ENCODE results near the gene CPNE6.

CPNE6 gene

DNA sequence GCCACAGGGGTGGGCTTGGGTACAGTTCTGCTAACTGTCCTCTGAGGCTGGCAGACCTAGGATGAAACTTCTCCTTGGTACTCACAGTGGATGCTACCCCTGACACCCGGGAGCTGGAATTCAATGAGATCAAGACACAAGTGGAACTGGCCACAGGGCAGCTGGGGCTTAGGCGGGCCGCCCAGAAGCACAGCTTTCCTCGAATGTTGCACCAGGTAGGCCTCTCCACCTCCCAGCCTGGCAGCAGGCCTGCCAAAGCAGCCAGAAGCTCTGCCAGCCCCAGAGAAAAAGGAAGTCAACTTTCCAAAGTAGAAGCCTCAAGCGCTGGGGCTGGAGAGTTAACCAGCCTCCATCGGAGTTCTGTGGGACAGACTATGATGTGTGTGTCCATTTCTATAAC, 45.8 kb downstream of the CPNE6 start:
- no peak for DNase-seq (ENCODE audit: low read depth)
- TF ChIP-seq, protein P1, sequence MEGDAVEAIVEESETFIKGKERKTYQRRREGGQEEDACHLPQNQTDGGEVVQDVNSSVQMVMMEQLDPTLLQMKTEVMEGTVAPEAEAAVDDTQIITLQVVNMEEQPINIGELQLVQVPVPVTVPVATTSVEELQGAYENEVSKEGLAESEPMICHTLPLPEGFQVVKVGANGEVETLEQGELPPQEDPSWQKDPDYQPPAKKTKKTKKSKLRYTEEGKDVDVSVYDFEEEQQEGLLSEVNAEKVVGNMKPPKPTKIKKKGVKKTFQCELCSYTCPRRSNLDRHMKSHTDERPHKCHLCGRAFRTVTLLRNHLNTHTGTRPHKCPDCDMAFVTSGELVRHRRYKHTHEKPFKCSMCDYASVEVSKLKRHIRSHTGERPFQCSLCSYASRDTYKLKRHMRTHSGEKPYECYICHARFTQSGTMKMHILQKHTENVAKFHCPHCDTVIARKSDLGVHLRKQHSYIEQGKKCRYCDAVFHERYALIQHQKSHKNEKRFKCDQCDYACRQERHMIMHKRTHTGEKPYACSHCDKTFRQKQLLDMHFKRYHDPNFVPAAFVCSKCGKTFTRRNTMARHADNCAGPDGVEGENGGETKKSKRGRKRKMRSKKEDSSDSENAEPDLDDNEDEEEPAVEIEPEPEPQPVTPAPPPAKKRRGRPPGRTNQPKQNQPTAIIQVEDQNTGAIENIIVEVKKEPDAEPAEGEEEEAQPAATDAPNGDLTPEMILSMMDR (IDR thresholded peaks at IDR 0.05; ENCODE audit: low read length, missing control alignments), result no peak
- H3K4me3 ChIP-seq (replicated peaks; ENCODE audit: low read depth, low read length), result no peak overlapping the region

DNA sequence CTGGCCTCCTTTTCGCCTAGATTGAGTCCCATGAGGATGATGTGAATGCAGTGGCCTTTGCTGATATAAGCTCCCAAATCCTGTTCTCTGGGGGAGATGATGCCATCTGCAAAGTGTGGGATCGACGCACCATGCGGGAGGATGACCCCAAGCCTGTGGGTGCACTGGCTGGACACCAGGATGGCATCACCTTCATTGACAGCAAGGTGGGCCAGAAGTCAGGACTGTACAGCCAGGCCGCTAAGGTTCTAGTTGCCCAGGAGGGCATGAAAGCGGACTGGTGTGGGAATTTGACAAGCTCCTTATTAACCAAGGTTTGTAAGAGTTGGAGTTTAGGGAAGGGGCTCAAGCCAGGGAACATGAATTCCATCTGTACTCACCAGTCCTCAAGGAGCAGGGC, 48.3 kb downstream of the CPNE6 start:
- DNase-seq (ENCODE audit: low read depth), result no peak
- TF ChIP-seq, protein P1 (IDR thresholded peaks at IDR 0.05; ENCODE audit: low read length, missing control alignments), result no peak
- no peak overlapping the region for H3K4me3 ChIP-seq (replicated peaks; ENCODE audit: low read depth, low read length)

DNA sequence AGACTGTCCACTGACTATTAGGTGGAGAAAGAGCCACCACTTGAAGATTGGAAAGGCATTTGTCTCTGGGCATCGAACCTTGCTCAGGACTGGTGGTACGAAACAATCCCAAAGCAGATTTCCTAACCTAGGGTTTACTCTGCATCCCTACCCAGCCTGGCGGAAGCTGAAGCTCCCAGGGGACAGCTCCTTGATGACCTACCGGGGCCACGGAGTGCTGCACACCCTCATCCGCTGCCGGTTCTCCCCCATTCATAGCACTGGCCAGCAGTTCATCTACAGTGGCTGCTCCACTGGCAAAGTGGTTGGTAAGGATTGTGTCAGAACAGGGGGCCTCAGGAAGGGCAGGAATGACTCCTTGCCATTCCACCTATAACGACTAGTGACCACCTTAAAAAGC, 49.8 kb downstream of the CPNE6 start:
- H3K4me3 ChIP-seq (replicated peaks; ENCODE audit: low read depth, low read length), result no peak overlapping the region
- TF ChIP-seq, protein P1 (IDR thresholded peaks at IDR 0.05; ENCODE audit: low read length, missing control alignments), result no peak
- no peak for DNase-seq (ENCODE audit: low read depth)

DNA sequence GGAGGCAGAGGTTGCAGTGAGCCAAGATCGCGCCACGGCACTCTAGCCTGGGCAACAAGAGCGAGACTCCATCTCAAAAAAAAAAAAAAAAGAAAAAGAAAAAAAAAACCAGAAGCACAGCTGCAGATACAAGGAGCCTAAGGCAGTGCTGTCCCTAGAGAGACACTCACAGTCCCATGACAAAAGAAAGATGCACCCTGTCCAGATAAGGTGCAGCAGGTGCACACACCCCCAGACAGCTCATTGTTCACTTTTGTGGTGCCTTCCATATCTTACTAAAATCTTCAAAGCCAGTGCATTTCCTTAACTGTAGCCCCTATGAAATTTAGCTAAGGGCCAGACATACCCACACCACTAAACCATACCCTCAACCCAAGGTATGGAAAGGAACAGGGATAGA, 51.1 kb downstream of the CPNE6 start:
- TF ChIP-seq, protein P1 (IDR thresholded peaks at IDR 0.05; ENCODE audit: low read length, missing control alignments), result no peak
- no peak for DNase-seq (ENCODE audit: low read depth)
- H3K4me3 ChIP-seq (replicated peaks; ENCODE audit: low read depth, low read length), result no peak overlapping the region

DNA sequence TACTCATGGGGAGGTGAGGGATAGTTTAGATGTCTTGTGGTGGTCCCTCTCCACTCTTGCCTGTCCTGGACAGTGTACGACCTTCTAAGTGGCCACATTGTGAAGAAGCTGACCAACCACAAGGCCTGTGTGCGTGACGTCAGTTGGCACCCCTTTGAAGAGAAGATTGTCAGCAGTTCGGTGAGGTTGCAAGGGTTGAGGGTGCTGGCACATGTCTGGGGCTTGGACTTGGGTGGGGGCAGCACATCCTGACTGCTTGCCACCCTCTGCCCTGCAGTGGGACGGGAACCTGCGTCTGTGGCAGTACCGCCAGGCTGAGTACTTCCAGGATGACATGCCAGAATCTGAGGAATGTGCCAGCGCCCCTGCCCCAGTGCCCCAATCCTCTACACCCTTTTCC, 51.5 kb downstream of the CPNE6 start:
- no peak overlapping the region for H3K4me3 ChIP-seq (replicated peaks; ENCODE audit: low read depth, low read length)
- TF ChIP-seq, protein P1 (IDR thresholded peaks at IDR 0.05; ENCODE audit: low read length, missing control alignments), result no peak
- DNase-seq (ENCODE audit: low read depth), result no peak

DNA sequence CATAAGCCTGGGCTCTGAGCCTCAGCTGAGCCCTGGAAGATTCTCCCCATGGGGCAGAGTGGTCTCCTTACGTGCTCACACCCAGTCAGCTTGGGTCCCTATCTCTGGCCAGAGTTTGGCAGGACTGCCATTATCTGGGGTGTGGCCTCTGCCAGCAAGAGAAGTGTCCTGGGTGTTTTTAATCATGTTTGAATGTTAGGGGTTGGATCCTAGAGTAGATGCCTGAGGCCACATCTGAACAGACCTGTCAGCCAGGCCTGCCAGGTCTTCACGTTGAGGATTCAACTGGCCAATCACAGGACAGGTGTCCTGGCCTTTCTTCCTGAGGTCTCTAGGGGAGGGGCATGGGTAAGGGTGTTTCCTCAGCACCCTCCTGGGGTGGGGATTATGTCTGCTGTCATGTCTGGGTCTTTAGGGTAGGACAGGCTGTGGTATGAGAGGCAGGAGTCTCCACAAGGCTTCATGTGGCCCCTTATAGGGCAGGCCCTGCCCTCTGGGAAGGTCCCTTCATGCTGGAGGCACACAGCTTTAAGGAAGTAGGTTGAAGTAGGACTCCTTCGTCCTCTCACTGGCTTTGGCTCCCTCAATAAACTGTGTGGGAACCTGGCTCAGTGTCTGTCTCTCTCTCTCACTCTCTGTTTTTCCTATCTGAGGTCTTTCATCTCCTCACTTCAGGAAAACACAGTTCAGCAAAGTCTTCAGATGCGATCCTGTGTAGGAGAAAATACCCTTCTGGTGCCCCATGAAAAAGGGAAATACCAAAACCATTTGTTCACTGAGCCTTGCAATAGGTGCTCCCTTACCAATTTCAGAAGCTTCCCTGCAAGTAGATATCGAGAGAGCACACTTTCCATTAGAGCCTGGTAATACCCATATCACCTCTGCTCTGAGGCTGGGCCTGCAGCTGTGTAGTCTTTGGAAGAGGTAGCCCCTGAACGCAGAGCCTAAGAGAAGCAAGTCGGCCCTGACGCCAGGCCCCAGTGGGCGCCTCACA, 52.4 kb downstream of the CPNE6 start:
- no peak overlapping the region for H3K4me3 ChIP-seq (replicated peaks; ENCODE audit: low read depth, low read length)
- TF ChIP-seq, protein P1 (IDR thresholded peaks at IDR 0.05; ENCODE audit: low read length, missing control alignments), result no peak
- DNase-seq (ENCODE audit: low read depth), result no peak
